ENCODE measurements around the gene KCNH3.
A peak's percentile ranks its signal among the peaks of the same experiment; 100 is the strongest.

KCNH3 gene

GRCh38 chr12:49541911-49542505 lies 3.2 kb downstream of the KCNH3 start:
- peaks cover 4% of the 10 kb centered on the region for H3K4me1 ChIP-seq (ENCODE audit: control insufficient read depth, insufficient read depth, low read length)
- peaks cover 26% of the 10 kb centered on the region for H3K27me3 ChIP-seq (ENCODE audit: control insufficient read depth, insufficient read depth, low read length)
- no peak overlapping the region for H3K9ac ChIP-seq (ENCODE audit: low read length)
- H3K27ac ChIP-seq (ENCODE audit: low read depth, low read length) = no peak overlapping the region
- no peak overlapping the region for H3K4me3 ChIP-seq (ENCODE audit: low read length)
- no peaks in the 10 kb centered on the region for H3K36me3 ChIP-seq (ENCODE audit: control insufficient read depth, insufficient read depth, low read length)

- H3K9ac ChIP-seq (ENCODE audit: low read length) = no peak overlapping the region
- peaks cover 21% of the 10 kb centered on the region for H3K27me3 ChIP-seq (ENCODE audit: control insufficient read depth, insufficient read depth, low read length)
- H3K36me3 ChIP-seq (ENCODE audit: control insufficient read depth, insufficient read depth, low read length) = no peaks in the 10 kb centered on the region
- H3K4me3 ChIP-seq (ENCODE audit: low read length) = no peak overlapping the region
- peaks cover 4% of the 10 kb centered on the region for H3K4me1 ChIP-seq (ENCODE audit: control insufficient read depth, insufficient read depth, low read length)
- no peak overlapping the region for H3K27ac ChIP-seq (ENCODE audit: low read depth, low read length)
Observed at GRCh38 chr12:49542592-49543160, 3.8 kb downstream of the KCNH3 start.

- Histone ChIP-seq H3K27me3 (ENCODE audit: control insufficient read depth, insufficient read depth, low read length) (peaks cover 19% of the 10 kb centered on the region), H3K4me1 (ENCODE audit: control insufficient read depth, insufficient read depth, low read length) (peaks cover 1% of the 10 kb centered on the region), H3K27ac (ENCODE audit: low read depth, low read length) (no peak overlapping the region), H3K36me3 (ENCODE audit: control insufficient read depth, insufficient read depth, low read length) (no peaks in the 10 kb centered on the region), H3K4me3 (ENCODE audit: low read length) (no peak overlapping the region), H3K9ac (ENCODE audit: low read length) (no peak overlapping the region)
Observed at GRCh38 chr12:49543221-49543913, 4.5 kb downstream of the KCNH3 start.

GRCh38 chr12:49543914-49544815 lies 5.3 kb downstream of the KCNH3 start:
- Histone ChIP-seq H3K9ac (ENCODE audit: low read length) (no peak overlapping the region), H3K36me3 (ENCODE audit: control insufficient read depth, insufficient read depth, low read length) (no peaks in the 10 kb centered on the region), H3K27me3 (ENCODE audit: control insufficient read depth, insufficient read depth, low read length) (peaks cover 23% of the 10 kb centered on the region), H3K4me3 (ENCODE audit: low read length) (no peak overlapping the region), H3K27ac (ENCODE audit: low read depth, low read length) (no peak overlapping the region), H3K4me1 (ENCODE audit: control insufficient read depth, insufficient read depth, low read length) (peaks cover 7% of the 10 kb centered on the region)

GRCh38 chr12:49545815-49546214 lies 7.0 kb downstream of the KCNH3 start:
- Histone ChIP-seq H3K27me3 (ENCODE audit: control insufficient read depth, insufficient read depth, low read length) (peaks cover 11% of the 10 kb centered on the region), H3K27ac (ENCODE audit: low read depth, low read length) (no peak overlapping the region), H3K4me3 (ENCODE audit: low read length) (no peak overlapping the region), H3K4me1 (ENCODE audit: control insufficient read depth, insufficient read depth, low read length) (peaks cover 7% of the 10 kb centered on the region), H3K36me3 (ENCODE audit: control insufficient read depth, insufficient read depth, low read length) (no peaks in the 10 kb centered on the region), H3K9ac (ENCODE audit: low read length) (no peak overlapping the region)

- H3K36me3 ChIP-seq (ENCODE audit: control insufficient read depth, insufficient read depth, low read length) = no peaks in the 10 kb centered on the region
- H3K4me3 ChIP-seq (ENCODE audit: low read length) = no peak overlapping the region
- H3K4me1 ChIP-seq (ENCODE audit: control insufficient read depth, insufficient read depth, low read length) = peaks cover 7% of the 10 kb centered on the region
- H3K27me3 ChIP-seq (ENCODE audit: control insufficient read depth, insufficient read depth, low read length) = peaks cover 11% of the 10 kb centered on the region
- no peak overlapping the region for H3K27ac ChIP-seq (ENCODE audit: low read depth, low read length)
- H3K9ac ChIP-seq (ENCODE audit: low read length) = no peak overlapping the region
Observed at GRCh38 chr12:49546481-49546880, 7.7 kb downstream of the KCNH3 start.

GRCh38 chr12:49547090-49547690 lies 8.4 kb downstream of the KCNH3 start:
- Histone ChIP-seq H3K27me3 (ENCODE audit: control insufficient read depth, insufficient read depth, low read length) (peaks cover 11% of the 10 kb centered on the region), H3K4me1 (ENCODE audit: control insufficient read depth, insufficient read depth, low read length) (peaks cover 7% of the 10 kb centered on the region), H3K4me3 (ENCODE audit: low read length) (no peak overlapping the region), H3K9ac (ENCODE audit: low read length) (no peak overlapping the region), H3K36me3 (ENCODE audit: control insufficient read depth, insufficient read depth, low read length) (no peaks in the 10 kb centered on the region), H3K27ac (ENCODE audit: low read depth, low read length) (no peak overlapping the region)

- Histone ChIP-seq H3K4me3 (ENCODE audit: low read length) (peak overlapping the region; percentile 70), H3K36me3 (ENCODE audit: control insufficient read depth, insufficient read depth, low read length) (no peaks in the 10 kb centered on the region), H3K9ac (ENCODE audit: low read length) (no peak overlapping the region), H3K27ac (ENCODE audit: low read depth, low read length) (no peak overlapping the region), H3K4me1 (ENCODE audit: control insufficient read depth, insufficient read depth, low read length) (peaks cover 7% of the 10 kb centered on the region), H3K27me3 (ENCODE audit: control insufficient read depth, insufficient read depth, low read length) (peaks cover 11% of the 10 kb centered on the region)
Observed at GRCh38 chr12:49548481-49548821, 9.6 kb downstream of the KCNH3 start.

- H3K27me3 ChIP-seq (ENCODE audit: control insufficient read depth, insufficient read depth, low read length) = peaks cover 11% of the 10 kb centered on the region
- H3K9ac ChIP-seq (ENCODE audit: low read length) = no peak overlapping the region
- no peaks in the 10 kb centered on the region for H3K36me3 ChIP-seq (ENCODE audit: control insufficient read depth, insufficient read depth, low read length)
- peak overlapping the region; percentile 70 for H3K4me3 ChIP-seq (ENCODE audit: low read length)
- H3K4me1 ChIP-seq (ENCODE audit: control insufficient read depth, insufficient read depth, low read length) = peaks cover 7% of the 10 kb centered on the region
- no peak overlapping the region for H3K27ac ChIP-seq (ENCODE audit: low read depth, low read length)
Observed at GRCh38 chr12:49548822-49549648, 10.2 kb downstream of the KCNH3 start.

GRCh38 chr12:49549735-49550692 lies 11.2 kb downstream of the KCNH3 start:
- Histone ChIP-seq H3K9ac (ENCODE audit: low read length) (no peak overlapping the region), H3K27ac (ENCODE audit: low read depth, low read length) (no peak overlapping the region), H3K4me3 (ENCODE audit: low read length) (no peak overlapping the region), H3K36me3 (ENCODE audit: control insufficient read depth, insufficient read depth, low read length) (no peaks in the 10 kb centered on the region), H3K27me3 (ENCODE audit: control insufficient read depth, insufficient read depth, low read length) (peaks cover 11% of the 10 kb centered on the region), H3K4me1 (ENCODE audit: control insufficient read depth, insufficient read depth, low read length) (peaks cover 7% of the 10 kb centered on the region)
